Keratinocyte (primary cell): ENCODE data around the gene COL8A1. TPM values are rescaled to one million over a fixed set of nuclear protein-coding genes. Genes with fewer than 3 reads are reported as not detected.
A peak's percentile ranks its signal among the peaks of the same experiment; 100 is the strongest.

Experiments
- DNase-seq: peaks from one replicate; pipeline ENCODE4 v3.0.0-alpha.2; 2011; ENCODE audit warnings: low read depth, missing footprints, low spot score
- FAIRE-seq: peaks from 2 replicates; lab custom pipeline; 2011; peaks lifted over from hg19 to GRCh38; lab: Jason Lieb, UNC
- H2AFZ ChIP-seq: 2 replicates; pipeline ENCODE4 v1.6.0; 2012; ENCODE audit warnings: low read length, control low read depth, inconsistent platforms; ENCODE audit not compliant: control insufficient read depth
- H3K27ac ChIP-seq: 2 replicates; pipeline ENCODE4 v1.5.1; 2011; ENCODE audit warnings: low read length; ENCODE audit not compliant: control insufficient read depth, insufficient read depth
- H3K27me3 ChIP-seq: 3 replicates; pipeline ENCODE4 v1.6.0; 2011; ENCODE audit warnings: low read length; ENCODE audit not compliant: control insufficient read depth, insufficient read depth; ENCODE audit errors: extremely low read depth
- H3K36me3 ChIP-seq, 2 experiments: 2 replicates in 1 of 2; 3 replicates in 1 of 2; pipeline ENCODE4 v1.5.1; 2011; ENCODE audit warnings: low read length in 2 of 2, mild to moderate bottlenecking in 1 of 2; ENCODE audit not compliant: control insufficient read depth in 2 of 2, insufficient read depth in 2 of 2; ENCODE audit errors: extremely low read depth in 1 of 2
- H3K4me1 ChIP-seq: 3 replicates; pipeline ENCODE4 v1.5.1; 2011; ENCODE audit warnings: low read length; ENCODE audit not compliant: control insufficient read depth, insufficient read depth; ENCODE audit errors: extremely low read depth
- H3K4me2 ChIP-seq: 3 replicates; pipeline ENCODE4 v1.6.0; 2011; ENCODE audit warnings: low read depth, low read length; ENCODE audit not compliant: control insufficient read depth, insufficient read depth; ENCODE audit errors: extremely low read depth
- H3K4me3 ChIP-seq, 3 experiments: fragments of 200-600 bp in 1 of 3; sonication (generic) in 1 of 3; 2 replicates in 2 of 3; 3 replicates in 1 of 3; pipeline ENCODE4 v1.5.1; 2011 to 2016; ENCODE audit warnings: low read length in 3 of 3, mild to moderate bottlenecking in 3 of 3, control low read depth in 2 of 3, inconsistent platforms in 1 of 3, low read depth in 1 of 3, mixed read lengths in 1 of 3, mixed run types in 1 of 3, moderate library complexity in 1 of 3; ENCODE audit not compliant: control insufficient read depth in 2 of 3, insufficient read depth in 2 of 3; ENCODE audit errors: extremely low read depth in 1 of 3
- H3K79me2 ChIP-seq: 2 replicates; pipeline ENCODE4 v1.6.0; 2012; ENCODE audit warnings: low read length; ENCODE audit not compliant: control insufficient read depth, insufficient read depth
- H3K9ac ChIP-seq: 3 replicates; pipeline ENCODE4 v1.6.0; 2011; ENCODE audit warnings: low read length; ENCODE audit not compliant: control insufficient read depth, insufficient read depth; ENCODE audit errors: extremely low read depth
- H3K9me1 ChIP-seq: 3 replicates; pipeline ENCODE4 v1.6.0; 2011; ENCODE audit warnings: low read length; ENCODE audit not compliant: control insufficient read depth, insufficient read depth; ENCODE audit errors: extremely low read depth
- H3K9me3 ChIP-seq: 2 replicates; pipeline ENCODE4 v1.5.1; 2012; ENCODE audit warnings: low read depth, low read length; ENCODE audit not compliant: control insufficient read depth
- H4K20me1 ChIP-seq: 3 replicates; pipeline ENCODE4 v1.6.0; 2011; ENCODE audit warnings: low read length; ENCODE audit not compliant: control insufficient read depth, insufficient read depth; ENCODE audit errors: extremely low read depth
- EZH2 ChIP-seq: IDR thresholded peaks from one replicate; pipeline ENCODE4 v1.6.1; 2012; ENCODE audit warnings: inconsistent platforms, mild to moderate bottlenecking, low read length, moderate library complexity
- dilution Hi-C: fragments of 300-500 bp; cut with MboI; formaldehyde crosslinking; loops from one replicate; pipeline ENCODE4 v1.7.0; 2020; ENCODE audit warnings: low sequenced_read_pairs; ENCODE audit not compliant: extremely low pct_ligation_motif_present
- polyA plus RNA-seq, 5 experiments: library from polyadenylated mRNA; depleted of rRNA in 3 of 5; stranded (reverse) in 3 of 5; stranded (forward) in 1 of 5; unstranded in 1 of 5; fragments of >200 nt; gene quantifications; 1 replicate in 1 of 5; 2 replicates in 3 of 5; 3 replicates in 1 of 5; pipeline versions ENCODE4 v1.2.1 to v1.2.3, GENCODE V29; 2011 to 2012; ENCODE audit warnings: missing spikeins in 2 of 5, low read depth in 1 of 5, low replicate concordance in 1 of 5
- TF ChIP-seq, protein P1 (sequence below), 3 experiments: IDR thresholded peaks in 1 of 3; conservative IDR thresholded peaks in 1 of 3; optimal IDR thresholded peaks in 1 of 3; 2 replicates in 2 of 3; 3 replicates in 1 of 3; pipeline versions ENCODE3 to v1.5.1; 2011; ENCODE audit warnings: low read length in 3 of 3, mild to moderate bottlenecking in 3 of 3, moderate library complexity in 2 of 3, control low read depth in 1 of 3, inconsistent platforms in 1 of 3; ENCODE audit not compliant: insufficient read depth in 2 of 3; ENCODE audit errors: extremely low read depth in 1 of 3

Gene COL8A1
- polyA plus RNA-seq, 1 donor (not counting 4 experiments of a cell fraction or from before 2014, with no cell fraction given): 102 TPM

DNA sequence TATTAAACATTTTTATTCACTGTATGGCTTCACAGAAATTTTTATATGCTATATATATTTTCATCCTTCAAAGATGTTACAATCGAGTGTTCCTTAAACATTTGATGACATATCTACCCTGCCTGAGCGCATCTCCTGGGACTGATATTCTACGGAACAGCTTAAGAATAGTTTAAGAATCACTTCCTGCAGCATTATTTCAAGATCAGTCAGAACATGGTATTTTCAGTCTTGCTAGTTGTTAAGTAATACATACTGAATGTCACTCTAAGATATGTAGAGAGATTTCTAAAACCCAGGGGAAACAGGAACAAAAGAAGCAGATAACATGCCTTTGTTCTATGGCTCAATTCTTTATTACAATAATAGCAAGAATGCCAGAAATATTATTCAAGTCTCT, 8.7 kb downstream of the COL8A1 start:
- Histone ChIP-seq H3K4me3 (no peak overlapping the region), H2AFZ (no peak overlapping the region), H3K4me1 (peaks cover 41% of the 10 kb centered on the region), H3K9me3 (no peaks in the 10 kb centered on the region), H3K79me2 (peaks cover 71% of the 10 kb centered on the region), H3K4me2 (peak overlapping the region; percentile 85), H3K9ac (no peak overlapping the region), H3K27me3 (no peaks in the 10 kb centered on the region), H3K27ac (peak overlapping the region; percentile 50), H3K9me1 (peaks cover 2% of the 10 kb centered on the region), H3K36me3 (peaks cover 0 to 3% of the 10 kb centered on the region in 2 experiments), H4K20me1 (no peaks in the 10 kb centered on the region)
- FAIRE-seq (no peak), DNase-seq (no peak)
- dilution Hi-C loops: no loop called here
- no peak for TF ChIP-seq EZH2
- TF ChIP-seq, protein P1, sequence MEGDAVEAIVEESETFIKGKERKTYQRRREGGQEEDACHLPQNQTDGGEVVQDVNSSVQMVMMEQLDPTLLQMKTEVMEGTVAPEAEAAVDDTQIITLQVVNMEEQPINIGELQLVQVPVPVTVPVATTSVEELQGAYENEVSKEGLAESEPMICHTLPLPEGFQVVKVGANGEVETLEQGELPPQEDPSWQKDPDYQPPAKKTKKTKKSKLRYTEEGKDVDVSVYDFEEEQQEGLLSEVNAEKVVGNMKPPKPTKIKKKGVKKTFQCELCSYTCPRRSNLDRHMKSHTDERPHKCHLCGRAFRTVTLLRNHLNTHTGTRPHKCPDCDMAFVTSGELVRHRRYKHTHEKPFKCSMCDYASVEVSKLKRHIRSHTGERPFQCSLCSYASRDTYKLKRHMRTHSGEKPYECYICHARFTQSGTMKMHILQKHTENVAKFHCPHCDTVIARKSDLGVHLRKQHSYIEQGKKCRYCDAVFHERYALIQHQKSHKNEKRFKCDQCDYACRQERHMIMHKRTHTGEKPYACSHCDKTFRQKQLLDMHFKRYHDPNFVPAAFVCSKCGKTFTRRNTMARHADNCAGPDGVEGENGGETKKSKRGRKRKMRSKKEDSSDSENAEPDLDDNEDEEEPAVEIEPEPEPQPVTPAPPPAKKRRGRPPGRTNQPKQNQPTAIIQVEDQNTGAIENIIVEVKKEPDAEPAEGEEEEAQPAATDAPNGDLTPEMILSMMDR (optimal IDR thresholded peaks at IDR 0.05 in 1 of 3, IDR thresholded peaks at IDR 0.05 in 1 of 3, conservative IDR thresholded peaks at IDR 0.05 in 1 of 3; ENCODE audit: extremely low read depth in 1 of 3, insufficient read depth in 2 of 3, low read length in 3 of 3): no peak

DNA sequence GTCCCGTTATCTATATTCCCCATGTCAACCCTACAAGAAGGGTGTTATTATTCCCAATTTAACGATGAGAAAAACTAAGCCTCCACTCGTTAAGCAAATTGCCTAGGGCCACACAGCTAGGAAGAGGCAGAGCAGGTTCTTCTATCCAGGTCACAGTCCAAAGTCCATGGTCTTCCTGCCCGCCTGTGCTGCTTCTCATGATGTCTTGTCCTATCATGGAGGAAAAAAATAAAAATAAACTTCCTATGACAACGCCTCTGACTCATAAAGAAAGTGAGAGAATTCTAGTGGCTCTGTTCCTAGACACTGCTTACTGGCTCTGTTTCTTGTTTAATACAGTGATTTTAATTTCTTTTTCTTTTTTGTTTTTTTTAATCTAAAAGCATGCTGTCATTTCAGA, 9.7 kb downstream of the COL8A1 start:
- H3K36me3 ChIP-seq: peaks cover 0 to 6% of the 10 kb centered on the region in 2 experiments
- no peaks in the 10 kb centered on the region for H3K27me3 ChIP-seq
- H3K27ac ChIP-seq: peak overlapping the region; percentile 50
- H3K4me1 ChIP-seq: peaks cover 41% of the 10 kb centered on the region
- TF ChIP-seq EZH2: no peak
- TF ChIP-seq, protein P1 (optimal IDR thresholded peaks at IDR 0.05 in 1 of 3, IDR thresholded peaks at IDR 0.05 in 1 of 3, conservative IDR thresholded peaks at IDR 0.05 in 1 of 3; ENCODE audit: extremely low read depth in 1 of 3, insufficient read depth in 2 of 3, low read length in 3 of 3): no peak
- peak overlapping the region; percentile 85 for H3K4me2 ChIP-seq
- no peak overlapping the region for H2AFZ ChIP-seq
- dilution Hi-C loops: no loop called here
- H3K9me1 ChIP-seq: peaks cover 2% of the 10 kb centered on the region
- no peak overlapping the region for H3K4me3 ChIP-seq
- peaks cover 71% of the 10 kb centered on the region for H3K79me2 ChIP-seq
- DNase-seq: no peak
- no peaks in the 10 kb centered on the region for H3K9me3 ChIP-seq
- H3K9ac ChIP-seq: no peak overlapping the region
- peak; percentile 32 for FAIRE-seq
- no peaks in the 10 kb centered on the region for H4K20me1 ChIP-seq
